ENCODE measurements around the gene FPGS.

DNA sequence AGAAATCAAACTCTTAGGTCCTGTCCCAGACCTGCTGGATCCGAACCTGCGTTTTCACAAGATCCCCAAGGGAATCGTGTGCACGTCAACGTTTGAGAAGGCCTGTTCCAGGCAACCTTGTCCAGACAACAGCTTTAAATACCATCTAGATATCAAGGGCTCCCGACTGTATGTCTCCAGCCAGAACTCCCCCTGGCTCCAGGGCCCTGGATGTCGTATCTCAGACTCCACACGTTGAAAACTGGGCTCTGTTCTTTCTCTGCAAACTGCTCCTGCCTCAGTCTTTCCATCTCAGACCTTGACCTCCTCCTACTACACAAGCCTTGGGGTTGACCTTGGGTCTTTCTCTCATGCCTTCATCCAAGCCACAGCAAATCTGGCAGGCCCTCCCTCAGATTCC is 57.6 kb downstream of the FPGS start:
- TF ChIP-seq, protein P1, sequence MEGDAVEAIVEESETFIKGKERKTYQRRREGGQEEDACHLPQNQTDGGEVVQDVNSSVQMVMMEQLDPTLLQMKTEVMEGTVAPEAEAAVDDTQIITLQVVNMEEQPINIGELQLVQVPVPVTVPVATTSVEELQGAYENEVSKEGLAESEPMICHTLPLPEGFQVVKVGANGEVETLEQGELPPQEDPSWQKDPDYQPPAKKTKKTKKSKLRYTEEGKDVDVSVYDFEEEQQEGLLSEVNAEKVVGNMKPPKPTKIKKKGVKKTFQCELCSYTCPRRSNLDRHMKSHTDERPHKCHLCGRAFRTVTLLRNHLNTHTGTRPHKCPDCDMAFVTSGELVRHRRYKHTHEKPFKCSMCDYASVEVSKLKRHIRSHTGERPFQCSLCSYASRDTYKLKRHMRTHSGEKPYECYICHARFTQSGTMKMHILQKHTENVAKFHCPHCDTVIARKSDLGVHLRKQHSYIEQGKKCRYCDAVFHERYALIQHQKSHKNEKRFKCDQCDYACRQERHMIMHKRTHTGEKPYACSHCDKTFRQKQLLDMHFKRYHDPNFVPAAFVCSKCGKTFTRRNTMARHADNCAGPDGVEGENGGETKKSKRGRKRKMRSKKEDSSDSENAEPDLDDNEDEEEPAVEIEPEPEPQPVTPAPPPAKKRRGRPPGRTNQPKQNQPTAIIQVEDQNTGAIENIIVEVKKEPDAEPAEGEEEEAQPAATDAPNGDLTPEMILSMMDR (IDR thresholded peaks at IDR 0.05), result no peak
- TF ChIP-seq POLR2A (IDR thresholded peaks at IDR 0.05), result no peak
- no peak for TF ChIP-seq POLR2AphosphoS5 (IDR thresholded peaks at IDR 0.05)
- no peak for TF ChIP-seq EP300 (IDR thresholded peaks at IDR 0.05)

All from stomach (tissue), 4 donors.